ENCODE results near the gene AGBL4.

DNA sequence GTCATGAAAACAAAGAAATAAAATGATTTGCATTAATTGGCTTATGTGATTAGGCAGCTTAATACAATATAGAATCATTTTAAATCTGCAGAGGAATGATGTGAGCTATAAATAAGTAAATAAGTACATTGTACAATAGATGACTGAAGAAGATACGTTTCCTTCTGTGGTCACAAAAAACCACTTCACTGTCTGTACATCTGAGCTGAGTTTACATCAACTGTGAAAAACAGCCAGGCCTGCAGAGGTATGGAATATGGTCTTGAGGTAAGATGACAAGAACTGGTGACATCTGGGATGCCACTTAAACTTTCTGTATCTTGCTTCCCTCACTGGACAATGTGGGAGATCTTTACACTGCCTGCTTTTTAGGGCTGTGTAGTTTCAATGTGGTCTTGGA, 1117.0 kb downstream of the AGBL4 start:
- TF ChIP-seq, protein P1, sequence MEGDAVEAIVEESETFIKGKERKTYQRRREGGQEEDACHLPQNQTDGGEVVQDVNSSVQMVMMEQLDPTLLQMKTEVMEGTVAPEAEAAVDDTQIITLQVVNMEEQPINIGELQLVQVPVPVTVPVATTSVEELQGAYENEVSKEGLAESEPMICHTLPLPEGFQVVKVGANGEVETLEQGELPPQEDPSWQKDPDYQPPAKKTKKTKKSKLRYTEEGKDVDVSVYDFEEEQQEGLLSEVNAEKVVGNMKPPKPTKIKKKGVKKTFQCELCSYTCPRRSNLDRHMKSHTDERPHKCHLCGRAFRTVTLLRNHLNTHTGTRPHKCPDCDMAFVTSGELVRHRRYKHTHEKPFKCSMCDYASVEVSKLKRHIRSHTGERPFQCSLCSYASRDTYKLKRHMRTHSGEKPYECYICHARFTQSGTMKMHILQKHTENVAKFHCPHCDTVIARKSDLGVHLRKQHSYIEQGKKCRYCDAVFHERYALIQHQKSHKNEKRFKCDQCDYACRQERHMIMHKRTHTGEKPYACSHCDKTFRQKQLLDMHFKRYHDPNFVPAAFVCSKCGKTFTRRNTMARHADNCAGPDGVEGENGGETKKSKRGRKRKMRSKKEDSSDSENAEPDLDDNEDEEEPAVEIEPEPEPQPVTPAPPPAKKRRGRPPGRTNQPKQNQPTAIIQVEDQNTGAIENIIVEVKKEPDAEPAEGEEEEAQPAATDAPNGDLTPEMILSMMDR (optimal IDR thresholded peaks at IDR 0.05 in 1 of 3, IDR thresholded peaks at IDR 0.05 in 1 of 3, conservative IDR thresholded peaks at IDR 0.05 in 1 of 3; ENCODE audit: extremely low read depth in 1 of 3, insufficient read depth in 2 of 3, low read length in 3 of 3) = no peak
- TF ChIP-seq EZH2 (IDR thresholded peaks at IDR 0.05; ENCODE audit: low read length) = no peak

Data from keratinocyte (primary cell).